Thymus (tissue), 11 donors: Measurements from ENCODE around the gene TRIO. TPM values are rescaled to one million over a fixed set of nuclear protein-coding genes. Genes with fewer than 3 reads are reported as not detected.

ENCODE experiments used
- DNase-seq, 9 donors: peaks; one replicate each; pipeline ENCODE4 v3.0.0-alpha.2; 2013; ENCODE audit warnings: low spot score in 9 of 9, low read depth in 6 of 9, missing footprints in 1 of 9
- H3K27ac ChIP-seq, 2 donors: one replicate each; pipeline ENCODE4 v1.5.1; 2013; ENCODE audit warnings: control low read depth in 1 of 2, low read depth in 1 of 2, low read length in 1 of 2, mild to moderate bottlenecking in 1 of 2, moderate library complexity in 1 of 2
- H3K27me3 ChIP-seq, 2 donors: one replicate each; pipeline ENCODE4 v1.5.1; 2013; ENCODE audit warnings: low read length in 1 of 2; ENCODE audit not compliant: control insufficient read depth in 2 of 2, insufficient read depth in 1 of 2
- H3K36me3 ChIP-seq, 2 donors: one replicate each; pipeline ENCODE4 v1.5.1; 2013; ENCODE audit warnings: low read length in 1 of 2, mild to moderate bottlenecking in 1 of 2, moderate library complexity in 1 of 2; ENCODE audit not compliant: control insufficient read depth in 2 of 2, insufficient read depth in 2 of 2
- H3K4me1 ChIP-seq, 2 donors: one replicate each; pipeline ENCODE4 v1.5.1; 2013; ENCODE audit warnings: low read length in 2 of 2; ENCODE audit not compliant: control insufficient read depth in 2 of 2, insufficient read depth in 2 of 2
- H3K4me3 ChIP-seq, 2 donors: one replicate each; pipeline ENCODE4 v1.5.1; 2013; ENCODE audit warnings: low read length in 2 of 2, control low read depth in 1 of 2, mild to moderate bottlenecking in 1 of 2
- H3K9me3 ChIP-seq, 2 donors: one replicate each; pipeline ENCODE4 v1.5.1; 2013; ENCODE audit warnings: low read length in 1 of 2, mild to moderate bottlenecking in 1 of 2; ENCODE audit not compliant: control insufficient read depth in 2 of 2, insufficient read depth in 1 of 2
- WGBS: extraction: QIAGEN DNeasy Blood & Tissue Kit; methylation state at CpG from one replicate; pipeline ENCODE4 v1.1.7; 2013; 5-methylcytosine and 5-hydroxymethylcytosine counted together
- polyA plus RNA-seq: library from polyadenylated mRNA; stranded (reverse); fragments of 200-250 nt; gene quantifications from one replicate; pipeline ENCODE4 v1.2.3, GENCODE V29; 2013
- total RNA-seq: library from RNA; stranded (reverse); fragments of 120-200 nt; gene quantifications from one replicate; pipeline ENCODE4 v1.2.4, GENCODE V29; 2013
- donor health status: healthy.

Gene TRIO
- total and polyA plus RNA-seq, 2 donors, result 26.9 to 52.1 TPM

GRCh38 chr5:14242871-14243383, 99.8 kb downstream of the TRIO start:
- 97% methylated on average over 7 of the region's 7 CpGs for WGBS
- Histone ChIP-seq H3K9me3 (no peaks in the 10 kb centered on the region), H3K27ac (no peak overlapping the region), H3K27me3 (no peaks in the 10 kb centered on the region), H3K4me3 (no peak overlapping the region), H3K4me1 (peaks cover 9 to 24% of the 10 kb centered on the region in 2 donors), H3K36me3 (no peaks in the 10 kb centered on the region)
- no peak for DNase-seq

GRCh38 chr5:14243766-14244165, 100.6 kb downstream of the TRIO start:
- Histone ChIP-seq H3K4me1 (peaks cover 9 to 28% of the 10 kb centered on the region in 2 donors), H3K36me3 (no peaks in the 10 kb centered on the region), H3K9me3 (no peaks in the 10 kb centered on the region), H3K4me3 (no peak overlapping the region), H3K27ac (no peak overlapping the region), H3K27me3 (no peaks in the 10 kb centered on the region)
- 98% methylated on average over 5 of the region's 5 CpGs for WGBS
- no peak for DNase-seq

- WGBS, result 97% methylated on average over 6 of the region's 6 CpGs
- Histone ChIP-seq H3K36me3 (no peaks in the 10 kb centered on the region), H3K4me1 (peaks cover 9 to 37% of the 10 kb centered on the region in 2 donors), H3K27me3 (no peaks in the 10 kb centered on the region), H3K4me3 (no peak overlapping the region), H3K9me3 (no peaks in the 10 kb centered on the region), H3K27ac (peak overlapping the region; percentile 8 to 74)
- DNase-seq, result no peak
Measured at GRCh38 chr5:14244721-14245120, 101.6 kb downstream of the TRIO start.

- H3K36me3 ChIP-seq, result no peaks in the 10 kb centered on the region
- peaks cover 10 to 43% of the 10 kb centered on the region in 2 donors for H3K4me1 ChIP-seq
- WGBS, result 82% methylated on average over 13 of the region's 13 CpGs
- peak overlapping the region in 1 of 2 donors; percentile 74 for H3K27ac ChIP-seq
- peak in 2 of 9 donors; percentile 56 to 80 for DNase-seq
- H3K4me3 ChIP-seq, result no peak overlapping the region
- H3K27me3 ChIP-seq, result no peaks in the 10 kb centered on the region
- no peaks in the 10 kb centered on the region for H3K9me3 ChIP-seq
Measured at GRCh38 chr5:14245132-14245925, 102.2 kb downstream of the TRIO start.

GRCh38 chr5:14246350-14247053, 103.4 kb downstream of the TRIO start:
- no peak for DNase-seq
- H3K9me3 ChIP-seq, result no peaks in the 10 kb centered on the region
- H3K27ac ChIP-seq, result no peak overlapping the region
- H3K4me1 ChIP-seq, result peaks cover 19 to 55% of the 10 kb centered on the region in 2 donors
- 97% methylated on average over 9 of the region's 9 CpGs for WGBS
- no peaks in the 10 kb centered on the region for H3K36me3 ChIP-seq
- no peak overlapping the region for H3K4me3 ChIP-seq
- no peaks in the 10 kb centered on the region for H3K27me3 ChIP-seq

GRCh38 chr5:14247054-14247386, 103.9 kb downstream of the TRIO start:
- peaks cover 22 to 59% of the 10 kb centered on the region in 2 donors for H3K4me1 ChIP-seq
- no peak for DNase-seq
- no peaks in the 10 kb centered on the region for H3K36me3 ChIP-seq

GRCh38 chr5:14249258-14250082, 106.3 kb downstream of the TRIO start:
- peaks cover 32 to 73% of the 10 kb centered on the region in 2 donors for H3K4me1 ChIP-seq
- no peaks in the 10 kb centered on the region for H3K9me3 ChIP-seq
- 95% methylated on average over 6 of the region's 6 CpGs for WGBS
- H3K27ac ChIP-seq, result peak overlapping the region in 1 of 2 donors; percentile 14
- no peaks in the 10 kb centered on the region for H3K27me3 ChIP-seq
- H3K4me3 ChIP-seq, result no peak overlapping the region
- no peaks in the 10 kb centered on the region for H3K36me3 ChIP-seq
- no peak for DNase-seq

More at GRCh38 chr5:14247054-14247386, 103.9 kb downstream of the TRIO start:
- H3K4me3 ChIP-seq, result no peak overlapping the region
- no peak overlapping the region for H3K27ac ChIP-seq
- H3K9me3 ChIP-seq, result no peaks in the 10 kb centered on the region
- 87% methylated on average over 4 of the region's 4 CpGs for WGBS
- H3K27me3 ChIP-seq, result no peaks in the 10 kb centered on the region

- peak overlapping the region in 1 of 2 donors; percentile 78 for H3K27ac ChIP-seq
- DNase-seq, result peak in 2 of 9 donors; percentile 47 to 69
- H3K27me3 ChIP-seq, result no peaks in the 10 kb centered on the region
- H3K36me3 ChIP-seq, result no peaks in the 10 kb centered on the region
- no peak overlapping the region for H3K4me3 ChIP-seq
- WGBS, result 76% methylated on average over 16 of the region's 16 CpGs
- H3K9me3 ChIP-seq, result no peaks in the 10 kb centered on the region
- peaks cover 28 to 67% of the 10 kb centered on the region in 2 donors for H3K4me1 ChIP-seq
Measured at GRCh38 chr5:14250084-14250695, 107.0 kb downstream of the TRIO start.
